SH-SY5Y (cell line): ENCODE data around the gene RNF41.

Experiments
- GATA2 ChIP-seq: IDR thresholded peaks from 2 replicates; pipeline ENCODE4 v1.6.1; 2011; ENCODE audit warnings: mild to moderate bottlenecking, low read depth, low read length
- GATA3 ChIP-seq: IDR thresholded peaks from 2 replicates; pipeline ENCODE4 v1.6.1; 2011; ENCODE audit warnings: low read depth, mild to moderate bottlenecking, low read length, moderate library complexity

The RNF41 gene

GRCh38 chr12:56204275-56204674 lies 17.4 kb downstream of the RNF41 start:
- TF ChIP-seq GATA3 (no peak), GATA2 (no peak)

- TF ChIP-seq GATA3 (no peak), GATA2 (no peak)
These were observed 18.9 kb downstream of the RNF41 start for GRCh38 chr12:56202838-56203237.

DNA sequence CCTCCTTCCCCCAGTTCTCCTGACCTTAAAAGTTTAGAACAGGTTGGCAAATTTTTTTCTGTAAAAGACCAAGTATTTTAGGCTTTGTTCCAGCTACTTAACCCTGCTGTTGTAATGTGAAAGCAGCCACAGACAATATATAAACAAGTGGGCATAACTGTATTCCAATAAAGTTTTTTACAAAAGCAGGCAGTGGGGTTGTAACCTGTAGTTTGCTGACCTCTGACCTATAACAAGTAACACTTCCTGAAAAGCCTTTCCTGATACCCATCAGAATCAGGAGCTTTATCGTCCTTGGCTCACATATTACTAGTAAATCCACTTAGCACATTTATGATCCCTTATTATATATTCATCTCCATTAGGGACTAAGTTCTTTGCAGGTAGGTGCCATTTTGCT lies 19.4 kb downstream of the RNF41 start:
- TF ChIP-seq GATA3 (no peak), GATA2 (no peak)

DNA sequence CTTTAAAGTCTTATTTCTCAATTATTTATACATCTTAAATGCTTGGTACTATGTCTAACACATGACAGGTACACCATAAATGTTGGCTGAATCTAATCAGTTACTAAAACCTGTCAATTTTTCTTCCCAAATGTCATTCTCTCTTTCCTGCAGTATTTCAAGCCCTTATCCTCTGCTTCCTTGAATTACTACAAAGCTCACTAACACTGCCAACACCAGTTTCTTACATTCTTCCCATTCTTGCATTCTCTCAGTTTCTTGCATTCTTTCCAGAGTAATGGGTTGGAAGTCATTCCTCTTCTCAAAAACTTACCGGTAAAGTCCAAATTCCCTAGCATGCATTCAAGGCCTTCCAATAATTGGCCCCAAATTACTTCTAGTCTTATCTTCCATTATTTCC lies 22.9 kb downstream of the RNF41 start:
- no peak for TF ChIP-seq GATA3
- TF ChIP-seq GATA2: no peak

GRCh38 chr12:56197921-56198635 lies 23.6 kb downstream of the RNF41 start:
- TF ChIP-seq GATA2 (no peak), GATA3 (no peak)

GRCh38 chr12:56193025-56193578 lies 28.6 kb downstream of the RNF41 start:
- no peak for TF ChIP-seq GATA3
- TF ChIP-seq GATA2: no peak

DNA sequence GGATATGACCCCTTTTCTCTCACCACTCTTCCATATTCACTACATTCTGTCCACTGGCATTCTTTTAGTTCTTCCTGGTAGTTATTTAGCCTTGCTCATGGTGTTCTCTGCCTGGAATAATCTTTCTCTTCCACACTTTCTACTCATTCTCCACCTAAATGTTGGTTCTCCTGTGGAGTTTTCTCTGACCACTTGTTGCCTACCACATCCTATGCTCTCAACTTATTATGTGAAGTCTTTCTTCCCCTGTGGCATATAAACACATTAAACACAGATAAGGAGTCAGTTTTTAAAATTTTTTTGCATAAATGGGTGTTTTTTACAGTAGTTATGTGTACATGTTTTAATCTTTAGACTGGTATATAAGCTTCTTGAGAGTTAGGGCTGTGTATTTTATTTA lies 29.1 kb downstream of the RNF41 start:
- no peak for TF ChIP-seq GATA2
- no peak for TF ChIP-seq GATA3

DNA sequence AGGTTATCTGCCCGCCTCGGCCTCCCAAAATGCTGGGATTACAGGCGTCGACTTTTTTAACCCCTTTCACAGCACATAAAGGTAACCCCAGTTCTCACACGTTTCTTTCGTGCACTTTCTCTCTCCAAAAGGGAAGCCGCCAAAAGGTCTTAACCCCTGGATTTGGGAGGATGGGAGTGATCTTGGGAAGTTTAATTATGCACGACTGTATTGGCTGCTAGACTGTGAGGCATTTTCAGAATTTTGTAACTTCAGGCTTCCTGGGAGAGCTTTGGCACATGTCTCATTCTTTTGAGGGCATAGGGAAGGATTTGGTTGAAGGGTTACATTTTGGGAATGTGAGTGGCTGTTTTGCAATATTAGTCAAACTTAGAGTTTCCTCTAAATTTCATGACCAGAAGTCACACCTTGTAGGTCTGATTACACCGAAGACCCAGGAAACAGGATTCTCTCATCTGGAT lies 31.0 kb downstream of the RNF41 start:
- no peak for TF ChIP-seq GATA3
- no peak for TF ChIP-seq GATA2

GRCh38 chr12:56189918-56190694 lies 31.6 kb downstream of the RNF41 start:
- TF ChIP-seq GATA2 (no peak; the same call in 1 of the 2 replicates), GATA3 (no peak)

GRCh38 chr12:56189099-56189917 lies 32.4 kb downstream of the RNF41 start, which contains the start of gene SMARCC2:
SMARCC2 (minus strand) TSS chr12:56189483; CDS start chr12:56189461, 22 bp downstream.
- no peak for TF ChIP-seq GATA2
- TF ChIP-seq GATA3: no peak

GRCh38 chr12:56188778-56189098 lies 33.0 kb downstream of the RNF41 start:
- TF ChIP-seq GATA2 (no peak), GATA3 (no peak)

DNA sequence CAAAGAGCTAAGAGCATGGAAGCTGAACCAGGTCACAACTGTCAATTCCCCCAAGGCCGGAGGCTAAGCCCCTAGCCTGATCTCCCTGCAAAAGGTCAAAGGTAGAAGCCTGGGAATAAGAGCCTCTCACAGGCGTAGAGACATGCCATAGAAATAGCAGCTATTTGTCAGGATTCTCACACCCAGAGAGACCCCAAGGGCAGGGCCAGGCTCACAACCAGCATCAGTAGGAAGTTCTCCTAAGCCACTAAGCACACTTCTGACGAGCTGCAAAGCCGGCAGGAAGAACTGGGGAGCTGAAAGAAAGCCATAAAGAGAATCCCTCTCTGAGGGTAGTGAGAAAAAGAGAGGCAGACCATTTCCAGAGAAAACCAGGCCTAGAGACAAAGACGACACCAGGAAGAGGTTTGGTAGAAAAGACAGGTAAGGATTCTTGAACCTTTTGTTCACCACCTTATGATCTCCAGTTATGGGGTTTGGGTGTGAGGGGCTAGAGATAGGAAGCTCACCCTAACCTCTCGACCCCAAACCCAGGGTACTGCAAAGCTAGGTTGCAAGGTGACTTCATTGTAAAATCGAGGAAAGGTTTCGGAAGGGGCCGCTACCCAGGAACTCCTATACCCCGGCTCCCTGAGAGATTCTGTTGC lies 33.5 kb downstream of the RNF41 start:
- TF ChIP-seq GATA3 (no peak), GATA2 (no peak)

DNA sequence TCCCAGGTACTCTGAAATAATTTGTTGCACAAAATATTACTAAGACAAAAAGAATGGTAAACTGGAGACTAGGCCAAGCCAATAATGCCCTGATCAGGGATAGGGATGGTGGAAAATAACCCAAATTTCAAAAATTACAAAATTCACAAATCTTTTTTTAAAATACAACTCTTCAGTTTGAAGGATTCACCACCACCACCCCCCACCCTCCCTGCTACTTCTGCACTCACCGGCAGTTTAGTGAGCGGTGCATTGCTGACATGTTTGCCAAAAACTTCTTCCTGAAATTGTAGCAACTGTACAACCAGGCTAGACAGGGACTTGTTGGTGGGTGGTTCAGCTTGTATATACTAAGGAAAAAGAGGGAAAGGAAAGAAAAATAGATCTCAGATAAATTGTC lies 34.8 kb downstream of the RNF41 start:
- TF ChIP-seq GATA3 (no peak), GATA2 (no peak)

- TF ChIP-seq GATA3: no peak
- TF ChIP-seq GATA2: no peak
These were observed 43.4 kb downstream of the RNF41 start for GRCh38 chr12:56178347-56178746.
